HG02981 (cell line): ENCODE results near the gene IGFBP2.

ENCODE experiments used
- ATAC-seq: cut with Tn5 transposase; IDR thresholded peaks from one replicate; pipeline ENCODE4 v1.9.1; 2021; ENCODE audit warnings: mild to moderate bottlenecking, moderate library complexity; ENCODE audit not compliant: unreplicated experiment

IGFBP2 gene

GRCh38 chr2:216636551-216637450 is 3.6 kb downstream of the IGFBP2 start:
- ATAC-seq, result no peak

GRCh38 chr2:216637472-216637871 is 4.3 kb downstream of the IGFBP2 start:
- ATAC-seq, result no peak

GRCh38 chr2:216643986-216644659 is 10.9 kb downstream of the IGFBP2 start:
- ATAC-seq, result no peak

- ATAC-seq, result no peak
These were observed 11.8 kb downstream of the IGFBP2 start for GRCh38 chr2:216644842-216645635.

- ATAC-seq, result no peak
These were observed 12.4 kb downstream of the IGFBP2 start for GRCh38 chr2:216645636-216645950.

GRCh38 chr2:216646116-216646515 is 12.9 kb downstream of the IGFBP2 start:
- no peak for ATAC-seq

GRCh38 chr2:216648105-216648504 is 14.9 kb downstream of the IGFBP2 start:
- ATAC-seq, result no peak

GRCh38 chr2:216649574-216649973 is 16.4 kb downstream of the IGFBP2 start:
- ATAC-seq, result no peak

- ATAC-seq, result no peak
These were observed 17.5 kb downstream of the IGFBP2 start for GRCh38 chr2:216650626-216651257.

GRCh38 chr2:216651351-216651881 is 18.2 kb downstream of the IGFBP2 start:
- ATAC-seq, result no peak

- no peak for ATAC-seq
These were observed 19.3 kb downstream of the IGFBP2 start for GRCh38 chr2:216652566-216652965.

GRCh38 chr2:216653093-216653799 is 20.0 kb downstream of the IGFBP2 start:
- ATAC-seq, result no peak

- ATAC-seq, result no peak
These were observed 20.7 kb downstream of the IGFBP2 start for GRCh38 chr2:216653931-216654365.

GRCh38 chr2:216654528-216655052 is 21.4 kb downstream of the IGFBP2 start:
- ATAC-seq, result no peak

GRCh38 chr2:216657086-216657855 is 24.1 kb downstream of the IGFBP2 start:
- ATAC-seq, result no peak

- no peak for ATAC-seq
These were observed 24.8 kb downstream of the IGFBP2 start for GRCh38 chr2:216657980-216658379.

GRCh38 chr2:216658757-216659156 is 25.5 kb downstream of the IGFBP2 start:
- ATAC-seq, result no peak

- ATAC-seq, result no peak
These were observed 26.1 kb downstream of the IGFBP2 start for GRCh38 chr2:216659276-216659675.

GRCh38 chr2:216660496-216660895 is 27.3 kb downstream of the IGFBP2 start:
- no peak for ATAC-seq
